Fibroblast of upper back skin (primary cell): ENCODE data around the gene TUSC2.
A peak's percentile ranks its signal among the peaks of the same experiment; 100 is the strongest.

Source experiments
- DNase-seq: peaks from one replicate; pipeline ENCODE4 v3.0.0-alpha.2; 2013

The TUSC2 gene

DNA sequence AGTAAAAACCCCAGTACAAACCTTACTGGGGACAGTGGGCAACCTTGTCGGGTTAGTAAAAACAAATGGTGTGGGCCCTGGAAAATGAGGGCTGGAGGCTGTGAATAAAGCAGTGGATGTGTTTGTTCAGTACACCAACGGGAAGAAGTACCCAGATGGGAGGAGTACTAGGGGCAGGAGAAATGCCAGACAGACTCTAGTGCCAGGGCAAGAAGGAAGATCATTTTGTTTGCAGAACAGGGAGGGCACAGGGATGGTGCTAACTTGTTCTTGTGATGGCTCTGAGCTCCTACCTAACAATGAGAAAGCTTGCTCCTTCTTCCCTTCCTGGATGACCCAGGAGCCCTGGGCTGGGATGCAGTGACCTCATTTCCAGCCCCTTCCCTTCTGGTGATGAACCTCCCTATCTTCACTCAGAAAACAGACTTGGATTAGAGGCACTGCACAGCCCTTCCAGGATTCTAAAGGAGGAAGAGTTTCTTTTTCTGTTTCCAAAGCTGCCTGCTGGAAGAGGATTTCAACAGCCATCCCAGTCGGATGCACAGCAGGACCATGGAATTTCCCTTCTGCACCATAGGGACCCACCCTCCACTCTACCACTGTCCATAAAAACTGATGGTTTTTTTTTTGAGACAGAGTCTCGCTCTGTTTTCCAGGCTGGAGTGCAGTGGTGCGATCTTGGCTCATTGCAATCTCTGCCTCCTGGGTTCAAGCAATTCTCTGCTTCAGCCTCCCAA is 6.5 kb upstream of the TUSC2 start:
- no peak for DNase-seq

DNA sequence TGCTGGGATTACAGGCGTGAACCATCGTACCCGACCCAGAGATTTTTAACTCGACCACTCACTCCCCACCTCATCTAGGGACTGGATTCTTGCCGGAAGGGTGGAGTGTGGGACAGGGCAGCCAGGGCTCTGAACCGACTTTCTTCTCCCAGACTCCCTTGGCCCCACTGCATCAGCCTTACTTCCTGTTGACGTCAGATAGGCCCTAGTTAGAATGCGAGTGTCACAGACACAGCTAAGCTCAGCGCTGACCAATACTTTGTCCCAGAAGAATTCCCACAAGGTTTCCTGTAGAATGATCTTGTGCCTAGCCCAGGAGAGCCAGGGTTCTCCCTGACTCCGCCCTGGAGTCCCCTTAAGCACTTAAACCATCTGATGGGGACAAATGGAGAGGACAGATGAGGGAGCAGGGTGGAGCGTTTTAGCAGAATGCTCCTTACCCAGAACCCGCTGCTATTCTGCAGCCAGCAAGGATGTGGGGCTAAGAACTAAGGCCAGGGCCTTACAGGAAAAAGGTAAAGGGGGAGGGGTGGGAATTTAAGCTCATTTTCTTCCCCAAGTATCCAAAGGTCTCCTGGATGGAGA is 5.8 kb upstream of the TUSC2 start:
- peak; percentile 45 for DNase-seq

DNA sequence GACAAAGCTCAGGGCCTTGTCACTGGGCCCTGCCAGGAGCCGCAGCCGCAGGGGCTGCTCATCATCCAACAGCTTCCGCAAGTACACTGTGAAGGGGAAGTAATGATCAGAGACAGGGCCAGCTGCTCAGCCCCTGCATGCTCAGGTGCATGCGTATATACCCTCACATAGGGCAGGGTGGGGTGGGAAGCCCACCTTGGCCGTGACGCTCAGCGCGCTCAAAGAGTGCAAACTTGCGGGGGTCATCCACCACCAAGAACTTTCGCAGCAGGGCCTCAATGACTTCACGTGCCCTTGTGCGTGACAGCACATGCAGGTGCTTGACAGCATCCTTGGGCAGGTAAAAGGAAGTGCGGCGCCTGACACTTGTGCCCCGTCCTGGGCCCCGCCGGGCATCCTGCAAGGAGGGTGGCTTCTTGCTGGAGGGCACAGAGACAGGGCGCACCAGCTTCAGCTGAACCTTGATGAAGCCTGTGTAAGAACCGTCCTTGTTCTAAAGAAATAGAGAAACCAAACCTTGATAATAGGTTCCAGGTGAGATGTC is 3.4 kb upstream of the TUSC2 start:
- DNase-seq = no peak

DNA sequence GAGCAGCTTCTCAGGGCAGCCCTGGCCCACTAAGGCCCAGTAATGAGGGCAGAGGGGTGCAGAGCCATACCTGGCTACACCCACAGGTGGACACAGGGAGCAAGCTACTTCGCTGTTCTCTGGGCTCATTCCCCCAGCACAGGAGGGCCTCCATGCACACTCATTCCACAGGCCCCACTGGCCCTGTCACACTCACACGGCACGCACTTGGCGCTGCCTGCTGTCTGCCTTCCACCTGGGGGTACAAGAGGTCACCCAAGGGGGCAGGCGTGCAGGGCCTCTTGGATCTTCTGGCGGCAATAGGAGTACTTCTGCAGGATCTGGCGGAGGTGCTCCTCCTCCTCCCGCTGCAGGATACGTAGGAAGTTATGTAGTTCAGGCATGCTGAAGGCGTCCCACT is 2.3 kb upstream of the TUSC2 start:
- DNase-seq = no peak

DNA sequence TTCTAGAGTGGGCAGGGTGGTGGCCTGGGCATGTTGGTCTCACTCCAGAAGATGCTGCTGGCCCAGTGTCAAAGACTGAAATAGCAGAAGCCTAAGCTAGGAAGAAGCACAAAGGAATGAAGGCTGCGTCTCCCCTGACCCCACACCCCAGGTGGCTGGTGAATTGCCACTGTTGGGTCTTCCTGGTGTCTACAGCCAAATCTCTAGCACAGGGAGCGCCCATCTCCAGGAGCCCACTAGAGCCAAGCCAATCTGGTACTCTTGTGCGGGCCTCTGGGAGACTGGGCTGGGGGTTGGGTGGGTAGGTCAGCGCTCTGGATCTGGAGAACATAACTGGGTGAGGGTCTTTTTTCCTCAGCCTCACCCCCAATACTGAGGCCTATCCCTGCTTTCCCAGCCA is 894 bp downstream of the TUSC2 start:
- DNase-seq = no peak

DNA sequence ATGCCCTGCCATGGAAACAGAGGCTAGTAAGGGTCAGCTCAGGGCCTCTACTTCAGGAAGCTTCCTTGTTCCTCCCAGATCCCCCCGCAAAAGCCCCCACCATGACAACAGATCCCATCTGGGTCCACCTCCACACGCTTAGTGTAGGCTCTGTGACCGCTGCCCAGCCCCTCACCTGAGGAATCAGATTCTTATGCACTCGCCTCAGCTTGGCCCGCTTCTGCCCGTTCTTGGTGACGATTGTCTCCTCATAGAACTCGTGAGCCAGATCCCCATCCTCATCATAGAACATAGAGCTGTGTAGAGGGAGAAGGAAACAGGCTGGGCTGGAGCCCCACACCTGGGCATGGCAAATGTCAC is 1.9 kb downstream of the TUSC2 start:
- no peak for DNase-seq

DNA sequence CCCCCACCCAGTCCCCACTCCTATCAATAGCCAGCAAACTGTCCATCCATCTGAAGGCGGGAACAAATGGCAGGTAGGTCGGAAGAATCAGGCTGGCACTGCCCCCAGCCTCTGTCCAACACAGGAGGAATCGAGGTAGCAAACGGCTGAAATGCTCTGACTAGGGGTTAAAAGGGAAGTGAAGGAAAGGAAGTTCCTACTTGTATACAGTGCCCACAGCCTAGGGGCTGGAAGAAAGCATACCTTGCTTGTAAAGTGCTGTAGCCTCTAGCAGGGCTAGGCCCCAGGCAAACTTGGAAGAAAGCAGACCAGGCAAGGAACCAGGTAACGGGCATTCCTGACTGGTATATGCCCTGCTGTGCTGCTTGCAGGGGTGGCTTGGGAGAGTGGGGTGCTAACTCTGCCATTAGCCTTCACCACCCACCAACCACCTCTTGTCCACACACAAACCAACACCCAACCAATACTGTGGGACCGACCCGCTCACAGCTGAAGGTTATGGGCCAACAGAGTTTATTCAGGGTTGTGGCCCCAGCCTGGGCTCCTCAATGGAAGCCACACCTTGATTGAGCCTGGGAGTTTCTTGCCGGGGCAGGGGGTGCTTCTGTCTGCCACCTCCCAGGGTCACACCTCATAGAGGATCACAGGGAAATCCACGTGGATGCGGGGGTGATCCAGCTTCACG is 2.4 kb downstream of the TUSC2 start:
- no peak for DNase-seq

DNA sequence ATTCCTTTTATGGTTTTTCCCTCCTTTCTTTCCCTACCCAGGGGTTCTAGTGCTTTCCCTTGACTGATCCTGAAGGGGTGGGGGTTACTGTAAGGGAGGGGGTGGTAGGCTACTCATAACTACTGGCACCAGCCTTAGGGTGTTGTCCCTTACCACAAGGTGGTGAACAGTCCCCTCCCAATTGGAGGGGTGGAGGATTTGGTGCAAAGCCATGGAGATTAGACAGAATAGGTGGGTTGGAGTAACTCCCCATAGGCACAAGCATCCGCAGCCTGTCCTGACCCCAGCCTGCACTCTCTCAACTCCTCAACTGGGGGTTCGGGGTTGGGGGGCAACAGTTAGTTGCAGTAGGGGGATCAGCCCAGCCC is 2.9 kb downstream of the TUSC2 start:
- no peak for DNase-seq

DNA sequence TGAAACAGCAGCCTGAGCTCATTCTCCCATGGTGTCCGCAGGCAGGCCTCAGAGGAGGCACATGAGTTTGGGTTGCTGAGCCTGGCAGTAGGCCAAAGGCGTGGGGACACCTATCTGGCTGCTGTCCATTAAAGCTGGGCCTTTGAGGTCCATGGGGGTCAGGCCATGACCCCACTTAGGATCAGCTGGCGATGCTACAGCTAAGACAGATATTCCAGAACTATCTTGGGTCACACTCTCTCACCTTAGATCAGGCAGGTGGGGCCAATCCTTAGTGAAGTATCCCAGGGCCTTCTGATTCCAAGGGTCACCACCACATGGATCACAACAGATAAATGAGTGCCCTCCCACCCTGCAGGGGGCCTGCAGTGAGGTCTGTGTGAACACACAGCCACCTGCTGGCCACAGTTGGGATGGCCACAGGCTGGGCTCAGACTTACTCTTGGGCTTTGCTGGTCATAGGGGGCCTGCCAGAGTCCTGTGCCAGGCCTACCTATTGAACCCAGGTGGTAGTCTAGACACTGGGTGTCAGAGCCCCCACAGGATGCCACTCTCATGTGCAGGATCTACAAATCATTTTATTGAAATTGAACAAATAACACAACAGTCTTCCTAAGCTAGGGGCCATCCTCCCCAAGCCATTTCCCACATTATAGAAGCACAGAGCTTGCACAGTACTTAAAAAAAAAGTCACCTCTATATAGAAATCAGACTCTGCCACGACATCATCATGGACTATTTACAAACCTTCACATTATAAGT is 3.5 kb downstream of the TUSC2 start:
- DNase-seq = peak; percentile 65

DNA sequence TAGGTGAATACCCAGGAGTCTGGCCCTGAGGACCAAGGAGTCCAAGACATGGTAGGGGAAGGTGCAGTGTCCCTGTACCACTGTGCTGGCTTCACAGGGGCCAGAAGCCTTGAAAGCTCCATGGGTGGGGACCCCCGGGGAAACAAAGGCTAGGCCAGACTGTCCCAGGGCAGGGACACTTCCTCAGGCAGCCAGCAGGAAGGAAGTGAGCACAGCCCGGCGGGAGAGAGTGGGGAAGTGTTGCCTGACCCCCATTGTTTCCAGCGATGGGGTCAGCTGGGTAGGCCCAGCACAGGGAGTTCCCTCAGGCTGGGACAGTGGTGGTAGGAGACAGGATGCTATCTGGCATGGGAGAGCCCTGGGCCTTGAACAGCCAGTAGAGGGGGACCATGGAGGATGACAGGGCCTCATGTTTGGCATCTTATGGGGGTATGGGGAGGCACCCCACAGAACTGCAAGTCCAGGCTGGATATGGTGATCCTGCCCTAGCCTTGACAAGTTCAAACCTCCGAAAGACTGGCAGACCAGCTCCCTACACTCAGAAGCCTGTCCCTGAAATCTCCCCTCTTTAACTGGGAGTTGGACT is 4.3 kb downstream of the TUSC2 start:
- DNase-seq = no peak

DNA sequence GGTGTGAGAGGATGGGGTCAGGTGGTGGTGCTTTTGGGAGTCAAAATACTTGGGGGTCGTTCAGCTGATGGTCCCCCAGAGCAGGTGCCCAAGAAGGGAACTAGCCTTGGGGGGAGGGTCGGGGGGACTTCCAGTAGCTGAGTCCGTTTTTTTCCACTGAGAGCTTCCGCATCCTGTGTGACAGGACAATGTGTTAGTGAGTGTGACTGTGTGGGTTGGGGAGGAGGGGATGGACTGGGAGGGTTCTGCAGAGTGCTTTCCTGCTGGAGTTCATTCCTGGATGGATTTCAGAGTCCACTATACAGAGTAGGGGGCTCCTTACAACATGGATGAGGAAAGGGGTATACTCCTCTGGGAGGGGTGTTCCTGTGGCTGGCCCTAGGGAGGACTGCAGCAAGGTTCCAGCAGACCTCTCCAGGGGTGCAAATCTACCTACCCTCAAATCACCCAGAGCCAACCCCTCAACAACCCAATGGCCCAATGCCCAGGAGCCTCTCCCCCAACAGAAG is 4.9 kb downstream of the TUSC2 start:
- DNase-seq = no peak

DNA sequence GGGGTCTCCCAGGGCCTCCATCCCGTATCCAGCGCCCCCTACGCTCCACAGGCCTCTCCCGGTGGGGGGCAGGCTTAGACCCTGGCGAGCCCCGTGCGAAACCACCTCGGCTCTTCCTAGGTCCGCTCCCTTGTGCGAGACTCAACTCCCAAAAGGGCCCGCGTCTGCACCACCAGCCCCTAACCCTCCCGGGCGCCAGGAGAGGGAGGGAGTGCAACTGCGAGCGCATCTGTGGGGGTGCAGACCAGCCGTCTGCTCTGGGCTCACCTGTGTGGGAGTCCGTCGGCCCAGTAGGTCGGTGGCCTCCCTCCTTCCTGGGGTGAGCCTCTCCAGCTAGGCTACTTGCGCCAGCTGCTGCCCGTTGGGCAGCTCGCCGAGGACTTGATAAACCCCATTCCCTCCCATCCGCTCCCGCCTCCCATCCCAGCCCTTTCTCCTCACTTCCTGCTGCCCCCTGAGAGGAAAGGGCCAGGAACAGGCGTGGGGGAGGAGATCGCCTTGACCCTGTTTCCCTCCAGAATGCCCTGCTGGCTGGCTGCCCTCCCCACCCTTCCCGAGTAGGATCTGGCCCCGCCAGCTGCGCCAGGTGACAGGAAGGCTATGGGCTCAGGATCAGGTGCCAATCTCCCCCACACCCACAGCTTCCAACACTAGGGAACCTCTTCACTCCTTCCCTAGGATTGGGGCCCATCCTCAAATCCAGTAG is 5.5 kb downstream of the TUSC2 start, which contains the start of gene HYAL2:
Gene HYAL2, minus strand, starts transcription at position 360 of the 706 bp plus-strand sequence. CDS start 2,256 bp downstream, outside the sequence.
- no peak for DNase-seq

DNA sequence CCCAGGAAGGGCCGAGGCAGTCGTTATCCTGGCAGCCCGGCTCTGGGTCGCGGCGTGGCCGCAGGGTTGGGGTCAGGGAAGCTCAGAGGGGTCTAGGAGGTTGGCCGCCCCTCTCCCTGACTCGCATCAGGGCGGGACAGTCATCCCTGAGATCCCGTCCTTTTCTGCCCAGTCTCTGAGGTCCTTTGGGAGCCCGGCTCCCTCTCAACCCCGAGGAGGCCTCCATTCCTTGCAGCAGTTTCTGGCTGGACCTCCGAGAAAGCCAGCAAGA is 6.0 kb downstream of the TUSC2 start:
- no peak for DNase-seq

DNA sequence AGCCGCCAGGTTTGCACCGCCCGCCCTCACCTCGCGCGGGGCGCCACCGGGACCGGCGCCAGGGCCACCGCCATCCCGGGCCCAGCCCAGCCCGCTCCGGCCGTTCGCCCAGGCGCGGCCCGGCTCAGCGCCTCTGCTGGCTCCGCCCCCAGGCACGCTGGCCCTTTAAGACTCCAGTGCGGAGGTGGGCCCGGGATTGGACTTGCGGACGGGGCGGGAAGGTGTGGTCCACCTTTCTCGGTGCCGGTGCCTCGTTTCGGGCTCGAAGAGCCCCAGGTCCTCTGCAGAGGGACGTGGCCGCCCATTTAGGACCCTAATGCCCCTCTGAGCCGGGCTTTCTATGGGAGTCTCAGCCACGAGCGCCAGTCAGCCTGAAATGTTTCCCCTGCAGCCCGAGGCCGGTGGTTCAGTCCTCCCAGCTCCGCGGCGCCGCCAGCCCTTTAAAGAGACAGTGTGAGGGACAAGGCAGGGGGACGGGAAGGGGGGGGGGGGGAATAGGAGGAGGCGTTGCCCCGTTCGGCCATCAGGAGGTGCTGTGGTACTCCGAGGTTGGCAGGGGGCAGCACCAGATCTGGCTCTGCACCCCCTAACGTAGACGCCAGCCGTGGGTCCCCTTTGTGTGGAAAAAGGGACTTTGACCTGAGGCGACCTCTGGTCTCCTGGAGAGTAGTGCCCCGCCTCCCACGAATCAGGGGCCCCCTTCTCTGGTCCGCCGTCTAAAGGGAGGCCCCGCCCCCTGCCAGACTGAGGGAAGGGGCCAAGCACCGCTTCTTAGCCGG is 6.5 kb downstream of the TUSC2 start:
- peak; percentile 88 for DNase-seq

DNA sequence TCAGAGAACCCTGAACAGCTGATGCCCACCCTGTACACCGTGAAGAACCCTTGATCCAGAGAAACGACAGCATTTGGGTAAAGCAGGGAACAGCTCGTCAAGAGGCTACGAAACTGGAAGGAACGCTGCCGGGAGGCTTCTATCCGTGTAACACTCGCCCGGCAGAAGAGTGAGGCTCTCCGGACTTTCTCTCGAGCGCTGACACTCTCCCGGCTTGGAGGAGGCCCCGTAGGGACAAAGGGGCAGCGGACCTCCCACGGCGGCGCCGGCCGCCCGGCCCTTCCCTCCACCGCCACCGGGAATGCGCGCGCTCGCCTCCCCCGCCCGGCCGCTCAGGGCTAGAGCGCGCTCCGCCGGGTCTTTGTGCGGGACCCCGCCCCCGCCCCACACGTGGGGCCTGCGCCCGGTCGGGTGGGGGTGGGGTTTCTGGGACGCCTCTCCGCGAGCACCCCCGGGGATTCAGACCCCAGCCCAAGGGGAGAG is 7.1 kb downstream of the TUSC2 start:
- peak; percentile 66 for DNase-seq

DNA sequence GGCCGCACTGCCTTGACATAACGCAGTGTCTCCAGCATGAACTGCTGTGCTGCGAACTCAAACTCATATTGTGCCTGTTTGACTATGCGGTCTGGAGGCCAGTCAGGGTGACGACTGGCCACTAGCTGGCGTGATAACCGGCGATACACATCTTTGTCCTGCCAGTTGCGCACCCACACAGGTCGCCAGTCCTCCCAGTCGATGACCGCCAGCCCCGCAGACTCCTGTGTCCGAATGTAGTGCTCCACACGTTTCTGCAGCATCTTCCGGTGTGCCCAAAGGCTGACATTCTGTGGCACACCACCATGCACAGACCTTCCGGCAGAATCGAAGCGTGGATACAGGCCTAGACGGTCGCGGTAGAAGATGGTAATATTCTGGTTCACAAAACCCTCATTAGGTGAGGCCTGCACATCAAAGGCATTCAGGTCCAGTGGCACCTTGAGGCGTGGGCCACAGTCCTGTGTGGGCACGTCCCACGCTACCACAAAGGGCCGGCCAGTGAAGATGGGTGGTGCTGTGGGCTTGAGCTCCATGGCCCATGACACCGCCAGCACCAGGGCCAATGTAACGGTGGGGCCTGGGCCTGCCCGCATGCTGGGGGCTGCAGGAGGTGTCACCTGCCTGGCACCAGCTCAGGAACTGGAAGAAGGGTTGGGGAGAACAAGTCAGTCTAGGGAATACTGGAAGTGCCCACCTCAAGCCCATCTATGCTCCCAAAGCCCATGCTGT is 8.0 kb downstream of the TUSC2 start:
- DNase-seq = no peak

DNA sequence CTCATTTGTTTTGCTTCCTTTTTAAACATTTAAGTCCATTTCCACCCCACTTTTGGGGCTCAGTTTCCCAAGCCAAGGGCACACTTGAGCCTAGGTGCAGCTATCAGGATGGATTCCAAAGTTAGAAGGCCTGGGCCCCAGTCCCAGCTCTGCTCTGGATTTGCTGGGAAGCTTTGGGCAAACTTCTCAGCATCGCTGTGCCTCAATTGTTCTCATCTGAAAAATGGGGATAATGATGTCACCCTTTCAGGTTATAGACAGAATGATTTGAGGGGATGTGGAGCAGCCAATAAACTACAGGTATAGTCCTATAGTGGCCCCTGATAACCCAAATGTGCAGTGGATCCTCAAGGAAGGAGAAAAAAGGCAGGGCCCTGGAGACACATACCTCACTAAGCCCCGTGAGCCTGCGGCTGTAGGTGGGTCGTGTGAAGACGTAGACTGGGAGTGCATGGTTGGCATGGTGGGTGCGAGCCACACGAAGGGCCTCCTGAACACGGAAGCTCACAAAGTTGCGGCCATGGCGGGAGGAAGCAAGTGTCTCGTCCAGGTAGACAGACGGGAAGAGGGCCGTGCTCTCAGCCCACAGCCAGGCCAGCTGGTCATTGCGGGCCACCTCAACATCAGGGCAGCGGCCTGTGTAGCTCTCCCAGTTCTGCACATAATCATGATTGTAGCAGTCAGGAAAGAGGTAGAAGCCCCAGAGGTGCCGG is 8.7 kb downstream of the TUSC2 start:
- DNase-seq = no peak

DNA sequence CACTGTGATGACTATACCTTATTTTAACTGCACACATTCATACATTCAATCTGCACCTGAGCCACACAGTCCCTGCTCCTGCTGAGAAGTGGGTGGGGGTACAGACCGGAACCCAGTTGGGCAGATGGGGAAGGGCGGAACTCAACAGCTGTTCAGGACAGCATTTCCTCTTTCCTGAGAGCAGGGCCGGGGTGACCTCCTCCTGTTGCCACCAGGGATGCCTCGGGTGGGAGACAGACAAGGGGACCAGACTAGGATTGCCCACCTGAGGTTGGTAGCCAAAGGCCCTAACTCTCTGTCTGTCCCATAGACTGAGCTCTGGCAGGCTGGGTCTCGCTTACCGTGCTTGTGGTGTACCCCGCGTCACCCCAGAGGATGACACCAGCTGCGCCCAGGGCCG is 9.4 kb downstream of the TUSC2 start:
- DNase-seq = no peak

DNA sequence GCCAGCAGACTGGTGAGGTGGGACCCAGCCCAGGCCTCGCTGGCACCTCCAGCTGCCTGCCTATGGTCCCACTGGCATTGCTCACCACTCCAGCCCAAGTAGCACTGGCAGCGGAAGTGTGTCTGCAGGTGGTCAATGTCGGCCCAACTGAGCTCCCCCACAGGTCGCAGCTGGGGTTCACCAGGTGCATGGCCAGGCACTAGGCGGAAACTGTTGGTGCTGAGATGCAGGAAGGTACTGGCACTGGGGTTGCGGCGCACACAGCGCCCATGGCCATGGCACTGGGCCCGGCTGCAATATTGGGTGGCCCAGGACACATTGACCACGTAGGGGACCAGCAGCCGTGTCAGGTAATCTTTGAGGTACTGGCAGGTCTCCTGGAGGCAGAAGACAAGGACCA is 9.9 kb downstream of the TUSC2 start:
- DNase-seq = no peak

DNA sequence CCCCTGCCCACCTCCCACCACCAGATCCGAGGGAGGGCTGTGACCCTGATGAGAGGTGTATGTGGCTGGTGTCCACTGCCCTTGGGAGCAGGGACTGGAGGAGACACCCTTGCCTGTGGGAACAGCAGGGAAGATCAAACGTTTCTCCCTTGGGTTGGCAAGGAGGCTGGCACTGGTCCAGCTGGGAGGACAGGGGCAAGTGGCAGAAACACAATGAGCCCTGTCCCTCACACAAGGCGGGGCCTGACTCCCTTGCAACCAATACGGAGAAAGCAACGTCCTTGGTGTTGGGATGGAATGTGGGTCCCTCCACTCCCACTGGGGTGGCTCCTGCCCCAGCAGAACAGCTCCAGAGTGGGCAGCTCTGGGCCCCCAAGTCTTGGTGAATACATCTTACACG is 10.7 kb downstream of the TUSC2 start:
- DNase-seq = no peak
